Activated CD4-positive, alpha-beta T cell treated with anti-CD3 and anti-CD28 coated beads for 24 hours (primary cell): ENCODE data around the gene UTP3.
"Not testable (repeated sequence)": the region's sequence is repeated elsewhere in the genome, so short reads cannot be mapped to it uniquely, and the experiment has no call there.

ENCODE experiments used
- DNase-seq, 2 donors: peaks; one replicate each; pipeline ENCODE4 v3.0.0-alpha.2; 2020; ENCODE audit warnings: low read depth in 2 of 2

Gene UTP3

DNA sequence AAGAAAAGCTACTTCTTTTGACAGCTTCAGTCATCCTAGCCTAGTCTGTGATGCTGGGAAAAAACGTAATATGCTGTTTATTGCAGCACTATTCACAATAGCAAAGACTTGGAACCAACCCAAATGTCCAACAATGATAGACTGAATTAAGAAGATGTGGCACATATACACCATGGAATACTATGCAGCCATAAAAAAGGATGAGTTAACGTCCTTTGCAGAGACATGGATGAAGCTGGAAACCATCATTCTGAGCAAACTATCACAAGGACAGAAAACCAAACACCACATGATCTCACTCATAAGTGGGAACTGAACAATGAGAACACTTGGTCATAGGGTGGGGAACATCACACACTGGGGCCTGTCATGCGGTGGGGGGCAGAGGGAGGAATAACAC, 6.2 kb upstream of the UTP3 start:
- not testable (repeated sequence) for DNase-seq

GRCh38 chr4:70687392-70687791, 940 bp upstream of the UTP3 start:
- DNase-seq: peak in 1 of 2 donors; percentile 2

GRCh38 chr4:70688795-70689231, 481 bp downstream of the UTP3 start:
- no peak for DNase-seq

GRCh38 chr4:70691661-70692060, 3.3 kb downstream of the UTP3 start:
- no peak for DNase-seq

- DNase-seq: not testable (repeated sequence)
Measured at GRCh38 chr4:70694633-70695032, 6.3 kb downstream of the UTP3 start.

- not testable (repeated sequence) for DNase-seq
Measured at GRCh38 chr4:70698435-70698834, 10.1 kb downstream of the UTP3 start.

DNA sequence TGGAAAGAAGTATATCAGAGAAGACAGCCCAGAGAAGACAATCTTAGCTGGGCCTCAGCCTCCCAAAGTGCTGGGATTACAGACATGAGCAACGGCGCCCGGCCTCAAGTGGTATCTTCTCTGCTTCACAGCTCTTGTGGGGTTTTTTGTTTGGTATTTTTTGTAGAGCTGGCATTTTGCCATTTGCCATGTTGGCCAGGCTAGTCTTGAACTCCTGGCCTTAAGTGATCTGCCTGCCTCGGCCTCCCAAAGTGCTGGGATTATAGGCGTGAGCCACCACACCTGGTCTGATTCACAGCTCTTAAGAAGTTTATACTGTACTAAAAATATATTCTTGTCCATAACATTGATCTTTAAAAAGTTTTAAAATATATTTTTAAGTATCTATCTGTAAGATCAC, 12.4 kb downstream of the UTP3 start:
- DNase-seq: no peak

- DNase-seq: no peak
Measured at GRCh38 chr4:70701271-70701670, 12.9 kb downstream of the UTP3 start.

DNA sequence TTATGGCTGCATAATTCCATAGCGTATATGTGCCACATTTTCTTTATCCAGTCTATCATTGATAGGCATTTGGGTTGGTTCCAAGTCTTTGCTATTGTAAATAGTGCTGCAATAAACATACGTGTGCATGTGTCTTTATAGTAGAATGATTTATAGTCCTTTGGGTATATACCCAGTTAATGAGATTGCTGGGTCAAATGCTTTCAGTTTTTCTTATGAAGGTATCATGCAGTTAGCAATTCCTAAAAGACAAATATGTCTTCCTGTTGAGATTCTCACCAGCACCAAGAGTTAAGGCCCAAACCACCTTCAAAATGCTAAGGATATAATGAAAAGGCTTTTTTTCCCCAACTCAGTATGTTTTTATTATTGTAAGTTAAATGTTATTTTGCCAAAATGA, 14.3 kb downstream of the UTP3 start:
- DNase-seq: not testable (repeated sequence)

- no peak for DNase-seq
Measured at GRCh38 chr4:70703619-70704214, 15.4 kb downstream of the UTP3 start.

GRCh38 chr4:70704215-70704930, 16.0 kb downstream of the UTP3 start:
- DNase-seq: peak in 1 of 2 donors; percentile 38

DNA sequence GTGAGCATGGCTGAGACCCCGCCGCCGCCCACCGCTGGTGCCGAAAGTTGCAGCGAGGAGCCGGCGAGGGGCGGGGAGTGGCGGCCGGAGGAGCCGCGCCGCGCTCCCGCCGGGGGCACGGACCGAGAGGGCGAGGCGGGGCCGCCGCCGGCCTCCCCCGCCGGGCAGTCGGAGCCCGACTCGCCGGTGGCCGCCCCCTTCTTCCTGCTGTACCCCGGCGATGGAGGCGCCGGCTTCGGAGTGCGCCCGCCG, 16.5 kb downstream of the UTP3 start:
- DNase-seq: no peak

DNA sequence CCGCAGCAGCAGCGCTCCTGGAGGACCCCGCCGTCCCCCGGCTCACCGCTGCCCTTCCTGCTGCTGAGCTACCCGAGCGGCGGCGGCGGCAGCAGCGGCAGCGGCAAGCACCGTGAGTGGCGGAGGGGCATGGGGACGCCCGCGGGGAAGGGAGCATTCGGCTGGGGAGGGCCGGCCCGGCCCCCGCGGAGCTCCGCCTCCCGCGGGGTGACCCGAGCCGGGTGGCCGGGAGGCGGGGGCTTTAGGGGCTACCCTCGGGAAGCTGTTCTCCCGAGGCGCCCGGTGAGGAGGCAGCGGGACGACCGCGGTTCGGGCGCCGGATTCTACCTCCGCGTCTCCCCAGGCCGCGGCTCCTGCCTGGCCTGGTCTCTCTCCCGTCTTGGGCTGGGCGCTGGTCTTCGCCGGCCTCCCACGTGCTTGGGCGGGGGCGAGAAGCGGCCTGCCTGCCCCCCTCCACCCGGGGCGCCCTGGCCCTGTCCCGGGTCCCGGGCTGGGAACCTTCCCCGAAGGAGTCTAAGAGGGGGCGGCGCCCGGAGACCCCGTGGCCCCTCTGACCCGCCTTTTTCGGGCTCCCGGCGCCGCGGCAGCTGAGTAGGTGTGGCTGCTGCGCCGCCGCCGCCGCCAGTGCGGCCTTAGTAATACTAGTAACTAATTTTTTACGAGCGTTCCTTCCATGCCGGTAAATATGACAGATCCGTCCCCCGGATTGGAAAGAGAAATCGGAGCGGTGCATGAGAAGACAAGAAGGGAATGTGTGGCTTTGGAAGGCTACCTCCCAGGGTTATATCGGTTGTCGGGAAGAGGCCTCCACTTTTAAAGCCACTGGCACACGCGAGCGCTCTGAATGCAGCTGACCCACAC, 17.1 kb downstream of the UTP3 start:
- DNase-seq: peak; percentile 44 to 50

DNA sequence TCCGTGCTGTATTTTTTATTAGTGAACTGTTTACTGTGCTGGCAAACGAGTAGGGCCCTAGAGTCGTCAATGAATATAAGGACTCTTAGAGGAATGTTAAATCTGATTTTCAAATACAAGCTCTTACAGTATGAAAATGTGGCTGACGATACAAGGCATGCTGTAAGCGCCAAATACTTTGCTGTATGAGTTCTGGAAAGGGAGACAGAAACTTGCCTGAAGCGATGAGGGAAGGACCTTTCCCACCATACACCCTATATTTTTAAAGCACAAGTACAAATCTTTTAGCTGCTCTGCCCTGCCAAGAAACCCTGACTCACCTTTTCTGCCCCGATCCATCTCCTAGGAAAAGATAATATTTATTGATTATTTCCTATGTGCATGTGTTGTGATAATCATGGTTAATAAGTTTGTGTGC, 17.7 kb downstream of the UTP3 start:
- no peak for DNase-seq

GRCh38 chr4:70706516-70706915, 18.2 kb downstream of the UTP3 start:
- DNase-seq: no peak

GRCh38 chr4:70709611-70710205, 21.4 kb downstream of the UTP3 start:
- no peak for DNase-seq

GRCh38 chr4:70711599-70711998, 23.3 kb downstream of the UTP3 start:
- DNase-seq: no peak

DNA sequence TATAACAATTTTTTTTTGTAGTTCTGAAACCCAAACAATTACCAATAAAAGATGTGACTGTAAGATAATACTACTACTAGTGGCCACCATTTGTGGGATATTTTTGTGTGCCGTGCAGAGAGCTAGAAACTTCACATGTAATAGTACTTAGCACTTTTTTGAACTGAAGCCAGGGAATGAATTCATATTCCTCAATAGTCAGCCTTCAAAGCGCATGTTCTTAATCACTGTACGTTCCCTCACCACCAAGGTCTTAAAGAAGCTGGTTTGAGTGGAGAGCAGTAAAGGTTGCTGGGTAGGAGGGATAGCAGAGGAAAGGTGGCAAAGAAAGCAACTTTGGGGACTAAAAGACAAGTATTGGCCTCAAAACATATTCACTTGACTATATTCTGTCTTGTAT, 23.8 kb downstream of the UTP3 start:
- no peak for DNase-seq

- DNase-seq: no peak
Measured at GRCh38 chr4:70712604-70713452, 24.5 kb downstream of the UTP3 start.

DNA sequence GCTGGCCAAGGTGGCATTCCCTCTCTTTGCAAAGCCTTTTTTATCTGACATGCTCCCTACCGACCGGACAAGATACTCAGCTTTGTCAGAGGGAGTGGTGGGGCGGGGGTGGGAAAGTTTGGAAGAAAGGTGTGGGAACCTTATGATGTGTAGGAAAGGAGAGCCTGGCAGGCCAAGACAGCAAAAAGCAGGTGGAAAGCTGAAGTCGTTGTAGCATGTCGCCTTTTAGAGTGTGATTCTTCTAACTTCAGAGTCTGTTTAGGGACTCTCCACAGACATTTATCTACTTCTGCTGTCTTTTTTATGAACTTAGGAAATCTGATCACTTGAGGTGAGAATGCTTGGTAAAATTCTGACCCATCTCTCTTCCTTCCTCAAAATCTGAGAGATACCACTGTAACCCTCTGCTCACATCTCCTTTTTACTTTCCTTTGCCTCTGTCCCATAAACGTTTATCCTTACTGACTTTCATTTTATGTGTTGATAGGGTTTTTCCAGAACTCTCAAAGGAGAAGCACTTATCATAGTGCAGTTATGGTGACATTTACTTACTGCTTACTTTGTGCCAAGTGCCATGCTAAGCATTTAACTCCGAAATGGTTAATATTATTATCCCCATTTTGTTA, 25.2 kb downstream of the UTP3 start:
- DNase-seq: no peak
